T-cell (primary cell): ENCODE results near the gene PLK1. TPM values are rescaled to one million over a fixed set of nuclear protein-coding genes. Genes with fewer than 3 reads are reported as not detected.
"Not testable (repeated sequence)": the region's sequence is repeated elsewhere in the genome, so short reads cannot be mapped to it uniquely, and the experiment has no call there.

Source experiments
- ATAC-seq, 4 experiments: fragments of 200-7000 bp in 3 of 4; fragments of 150-1000 bp in 1 of 4; cut with Tn5 transposase; replicated peaks in 1 of 4; 1 replicate in 3 of 4; 2 replicates in 1 of 4; pipeline ENCODE4 v1.10.0; 2021; ENCODE audit warnings: moderate library complexity in 3 of 4, mild to moderate bottlenecking in 2 of 4, moderate number of reproducible peaks in 1 of 4
- CTCF ChIA-PET, 2 donors: fragments of 300-600 bp; sonication (Branson Sonifier 250); formaldehyde crosslinking; loops; one replicate each; lab custom pipeline; 2022; ENCODE audit warnings: antibody characterized with exemption in 2 of 2; lab: Charles Lee
- POLR2A ChIA-PET, 2 donors: fragments of 300-600 bp; sonication (Branson Sonifier 250); formaldehyde crosslinking; loops; one replicate each; lab custom pipeline; 2022; ENCODE audit warnings: antibody characterized with exemption in 2 of 2; lab: Charles Lee
- DNase-seq, 35 experiments: peaks; one replicate each; pipeline versions ENCODE4 v3.0.0 to v3.0.0-alpha.2; 2013 to 2023
- H3K27ac ChIP-seq: one replicate; pipeline ENCODE4 v1.5.1; 2013; ENCODE audit warnings: low read length
- H3K27me3 ChIP-seq, 2 experiments: replicated peaks in 1 of 2; 1 replicate in 1 of 2; 2 replicates in 1 of 2; pipeline versions ENCODE4 v1.6.1 to v1.7.0; 2013; ENCODE audit warnings: low read length in 1 of 2, mixed read lengths in 1 of 2; ENCODE audit not compliant: control insufficient read depth in 2 of 2, insufficient read depth in 2 of 2; ENCODE audit errors: extremely low read depth in 1 of 2
- H3K36me3 ChIP-seq, 2 donors: 1 replicate in 1 of 2; 2 replicates in 1 of 2; pipeline versions ENCODE4 v1.6.1 to v1.7.0; 2013; ENCODE audit warnings: low read length in 1 of 2; ENCODE audit not compliant: control insufficient read depth in 2 of 2, insufficient read depth in 1 of 2; ENCODE audit errors: extremely low read depth in 1 of 2
- H3K4me1 ChIP-seq, 2 experiments: 1 replicate in 1 of 2; 2 replicates in 1 of 2; pipeline versions ENCODE4 v1.6.1 to v1.7.0; 2013; ENCODE audit warnings: low read length in 2 of 2, mixed read lengths in 1 of 2; ENCODE audit not compliant: insufficient read depth in 2 of 2, control insufficient read depth in 1 of 2; ENCODE audit errors: extremely low read depth in 1 of 2
- H3K4me3 ChIP-seq, 2 donors: 1 replicate in 1 of 2; 2 replicates in 1 of 2; pipeline versions ENCODE4 v1.5.1 to v1.7.0; 2013; ENCODE audit warnings: mild to moderate bottlenecking in 2 of 2, low read length in 1 of 2, moderate library complexity in 1 of 2; ENCODE audit not compliant: control insufficient read depth in 1 of 2; ENCODE audit errors: extremely low read depth in 1 of 2
- H3K9me3 ChIP-seq: 2 replicates; pipeline ENCODE4 v1.7.0; 2013
- H3K27ac Mint-ChIP-seq, 2 donors: one replicate each; pipeline ENCODE4 v1.8.0; 2020 to 2021; ENCODE audit warnings: mild to moderate bottlenecking in 2 of 2, mixed read lengths in 2 of 2
- H3K27me3 Mint-ChIP-seq, 2 donors: one replicate each; pipeline ENCODE4 v1.8.0; 2021 to 2022; ENCODE audit warnings: mixed read lengths in 2 of 2
- H3K36me3 Mint-ChIP-seq: one replicate; pipeline ENCODE4 v1.8.0; 2021; ENCODE audit warnings: mixed read lengths
- H3K4me1 Mint-ChIP-seq, 3 donors: one replicate each; pipeline ENCODE4 v1.8.0; 2020 to 2022; ENCODE audit warnings: mixed read lengths in 3 of 3, mild to moderate bottlenecking in 1 of 3
- H3K4me3 Mint-ChIP-seq, 3 donors: one replicate each; pipeline ENCODE4 v1.8.0; 2020 to 2022; ENCODE audit warnings: mild to moderate bottlenecking in 3 of 3, mixed read lengths in 3 of 3, moderate library complexity in 3 of 3
- H3K9me3 Mint-ChIP-seq, 3 donors: one replicate each; pipeline ENCODE4 v1.8.0; 2020 to 2022; ENCODE audit warnings: mixed read lengths in 3 of 3
- WGBS: methylation state at CpG from one replicate; pipeline ENCODE4 v1.1.5; 2013; ENCODE audit warnings: missing lambda C conversion rate; ENCODE audit not compliant: insufficient coverage; 5-methylcytosine and 5-hydroxymethylcytosine counted together
- total RNA-seq, 35 experiments: library from RNA in 6 of 35; stranded (reverse) in 6 of 35; fragments of 120-200 nt in 1 of 35; gene quantifications; one replicate each; pipeline versions ENCODE4 v1.2.1 to v1.2.4 and lab custom pipeline; 2013 to 2026

The PLK1 gene
- total RNA-seq, 5 donors from 2014 or later (not counting 1 experiment from before 2014, with no cell fraction given), result 1.5 to 4.6 (median 3.7) TPM

DNA sequence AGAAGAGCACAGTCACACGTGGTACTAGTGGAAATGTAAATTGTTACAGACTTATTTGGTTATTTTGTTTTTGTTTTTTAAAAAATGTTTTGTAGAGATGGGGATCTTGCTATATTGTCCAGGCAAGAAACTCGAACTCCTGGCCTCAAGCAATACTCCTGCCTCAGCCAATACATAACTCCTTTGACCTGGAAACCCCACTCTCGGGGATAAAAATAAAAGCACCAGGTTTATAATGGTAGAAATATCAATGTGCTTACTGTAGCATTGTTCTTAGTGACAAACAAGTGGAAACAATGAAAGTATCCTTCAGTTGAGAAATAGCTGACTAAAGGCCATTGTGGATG, 46.1 kb downstream of the PLK1 start:
- Mint-ChIP-seq H3K27me3 (peaks cover 19 to 24% of the 10 kb centered on the region in 2 donors), H3K9me3 (peaks cover 0 to 10% (median 10%) of the 10 kb centered on the region in 3 donors), H3K36me3 (peaks cover 4% of the 10 kb centered on the region), H3K4me1 (peaks cover 3 to 6% (median 3%) of the 10 kb centered on the region in 3 donors), H3K27ac (no peak overlapping the region), H3K4me3 (no peak overlapping the region)
- Histone ChIP-seq H3K27me3 (peaks cover 0 to 6% of the 10 kb centered on the region in 2 experiments), H3K9me3 (no peaks in the 10 kb centered on the region), H3K4me1 (peaks cover 0 to 4% of the 10 kb centered on the region in 2 experiments), H3K4me3 (no peak overlapping the region), H3K27ac (no peak overlapping the region), H3K36me3 (no peaks in the 10 kb centered on the region)
- ATAC-seq (no peak), DNase-seq (no peak)
- ChIA-PET CTCF (no interaction called here), POLR2A (no interaction called here)
- WGBS, result no CpG with 5 or more reads among the region's 3 CpGs

DNA sequence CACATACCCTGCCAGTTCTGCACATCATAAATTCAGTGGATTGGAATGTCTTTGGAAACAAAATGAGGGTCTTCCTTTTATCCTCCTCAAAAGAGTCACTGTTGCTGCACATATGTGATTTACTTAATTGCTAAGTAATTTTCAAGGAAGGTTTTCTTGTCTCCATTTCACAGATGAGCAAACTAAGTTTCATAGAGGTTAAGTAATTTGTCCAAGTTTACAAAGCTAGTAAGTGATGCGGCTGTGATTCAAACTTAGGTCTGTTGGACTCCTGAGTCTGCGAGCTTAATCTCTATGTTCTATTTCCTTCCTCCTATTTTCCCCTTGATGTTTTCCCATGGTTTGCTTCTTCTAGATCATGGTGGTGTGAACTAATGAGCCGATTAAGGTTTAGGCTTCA, 48.0 kb downstream of the PLK1 start:
- H3K4me1 Mint-ChIP-seq, result peaks cover 3 to 6% (median 3%) of the 10 kb centered on the region in 3 donors
- peaks cover 0 to 6% of the 10 kb centered on the region in 2 experiments for H3K27me3 ChIP-seq
- ATAC-seq (no peak), DNase-seq (no peak)
- no peaks in the 10 kb centered on the region for H3K36me3 ChIP-seq
- ChIA-PET CTCF (no interaction called here), POLR2A (no interaction called here)
- H3K27ac Mint-ChIP-seq, result no peak overlapping the region
- no peak overlapping the region for H3K4me3 Mint-ChIP-seq
- H3K4me3 ChIP-seq, result no peak overlapping the region
- H3K9me3 Mint-ChIP-seq, result peaks cover 0 to 10% (median 8%) of the 10 kb centered on the region in 3 donors
- peaks cover 18 to 24% of the 10 kb centered on the region in 2 donors for H3K27me3 Mint-ChIP-seq
- H3K27ac ChIP-seq, result no peak overlapping the region
- H3K36me3 Mint-ChIP-seq, result peaks cover 4% of the 10 kb centered on the region
- WGBS, result no CpG with 5 or more reads among the region's 3 CpGs
- peaks cover 0 to 4% of the 10 kb centered on the region in 2 experiments for H3K4me1 ChIP-seq
- H3K9me3 ChIP-seq, result no peaks in the 10 kb centered on the region

DNA sequence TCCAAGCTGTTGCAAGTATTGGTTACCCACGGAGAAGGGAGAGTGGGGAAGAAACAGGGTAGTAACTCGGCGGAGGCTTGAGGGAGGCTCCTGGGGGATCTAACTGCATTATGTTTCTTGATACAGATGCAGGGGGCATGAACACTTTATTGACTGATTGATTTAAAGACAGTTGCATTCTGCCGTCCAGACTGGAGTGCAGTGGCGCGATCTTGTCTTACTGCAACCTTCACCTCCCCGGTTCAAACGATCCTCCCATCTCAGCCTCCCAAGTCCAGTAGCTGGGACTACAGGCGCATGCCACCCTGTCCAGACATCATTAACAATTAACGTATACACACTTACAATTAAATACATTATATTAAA, 49.4 kb downstream of the PLK1 start:
- Mint-ChIP-seq H3K4me1 (peaks cover 3 to 6% (median 3%) of the 10 kb centered on the region in 3 donors), H3K27ac (no peak overlapping the region), H3K27me3 (peaks cover 14 to 25% of the 10 kb centered on the region in 2 donors), H3K9me3 (peaks cover 0 to 3% (median 2%) of the 10 kb centered on the region in 3 donors), H3K36me3 (peaks cover 1% of the 10 kb centered on the region), H3K4me3 (no peak overlapping the region)
- H3K36me3 ChIP-seq, result no peaks in the 10 kb centered on the region
- no peaks in the 10 kb centered on the region for H3K9me3 ChIP-seq
- ChIA-PET POLR2A (no interaction called here), CTCF (no interaction called here)
- DNase-seq (no peak), ATAC-seq (no peak)
- H3K27me3 ChIP-seq, result peaks cover 0 to 6% of the 10 kb centered on the region in 2 experiments
- 66% methylated on average over 8 of the region's 10 CpGs for WGBS
- H3K4me1 ChIP-seq, result peaks cover 0 to 4% of the 10 kb centered on the region in 2 experiments
- H3K27ac ChIP-seq, result no peak overlapping the region
- no peak overlapping the region for H3K4me3 ChIP-seq

DNA sequence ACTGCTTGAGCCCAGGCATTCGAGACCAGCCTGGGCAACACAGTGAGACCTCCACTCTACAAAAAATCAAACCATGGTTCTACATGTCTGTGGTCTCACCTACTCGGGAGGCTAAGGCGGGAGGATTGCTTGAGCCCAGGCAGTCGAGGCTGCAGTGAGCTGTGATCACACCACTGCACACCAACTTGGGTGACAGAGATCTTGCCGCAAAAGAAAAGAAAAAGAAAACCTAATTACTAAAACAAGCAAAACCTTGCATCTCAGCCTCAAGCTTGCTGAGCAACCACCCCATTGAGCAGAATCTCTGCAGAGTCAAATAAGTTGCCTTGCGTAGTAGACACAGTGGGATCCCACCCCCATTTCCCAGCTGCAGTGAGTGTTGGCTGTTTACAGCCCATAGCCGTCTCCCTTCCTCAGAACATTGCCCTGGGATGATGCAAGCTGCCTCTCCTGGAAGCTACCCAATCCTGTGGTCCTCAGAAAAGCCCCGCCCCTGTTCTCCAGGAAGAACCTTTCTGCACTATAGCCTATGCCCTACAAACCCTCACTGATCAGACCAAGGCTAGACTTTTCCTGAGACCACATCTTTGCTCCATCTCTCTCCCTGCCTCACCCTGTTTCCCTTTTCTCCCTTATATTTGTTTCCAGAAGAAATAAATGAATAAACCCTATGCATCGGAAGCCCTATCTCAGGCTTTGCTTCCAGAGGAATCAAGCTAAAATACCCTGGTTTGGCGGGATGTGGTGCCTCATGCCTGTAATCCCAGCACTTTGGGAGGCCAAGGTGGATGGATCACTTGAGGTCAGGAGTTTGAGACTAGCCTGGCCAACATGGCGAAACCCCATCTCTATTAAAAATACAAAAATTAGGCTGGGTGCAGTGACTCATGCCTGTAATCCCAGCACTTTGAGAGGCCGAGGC, 51.1 kb downstream of the PLK1 start:
- no peaks in the 10 kb centered on the region for H3K36me3 ChIP-seq
- 78% methylated on average over 6 of the region's 12 CpGs for WGBS
- H3K4me1 ChIP-seq, result peaks cover 0 to 4% of the 10 kb centered on the region in 2 experiments
- H3K9me3 ChIP-seq, result no peaks in the 10 kb centered on the region
- Mint-ChIP-seq H3K4me3 (no peak overlapping the region), H3K4me1 (peaks cover 3 to 7% (median 3%) of the 10 kb centered on the region in 3 donors), H3K27ac (no peak overlapping the region), H3K9me3 (no peaks in the 10 kb centered on the region), H3K27me3 (peaks cover 12 to 18% of the 10 kb centered on the region in 2 donors), H3K36me3 (no peaks in the 10 kb centered on the region)
- CTCF ChIA-PET, result no interaction called here
- H3K4me3 ChIP-seq, result no peak overlapping the region
- POLR2A ChIA-PET, result no interaction called here
- ATAC-seq (no peak), DNase-seq (no peak)
- H3K27me3 ChIP-seq, result peaks cover 0 to 6% of the 10 kb centered on the region in 2 experiments
- no peak overlapping the region for H3K27ac ChIP-seq

DNA sequence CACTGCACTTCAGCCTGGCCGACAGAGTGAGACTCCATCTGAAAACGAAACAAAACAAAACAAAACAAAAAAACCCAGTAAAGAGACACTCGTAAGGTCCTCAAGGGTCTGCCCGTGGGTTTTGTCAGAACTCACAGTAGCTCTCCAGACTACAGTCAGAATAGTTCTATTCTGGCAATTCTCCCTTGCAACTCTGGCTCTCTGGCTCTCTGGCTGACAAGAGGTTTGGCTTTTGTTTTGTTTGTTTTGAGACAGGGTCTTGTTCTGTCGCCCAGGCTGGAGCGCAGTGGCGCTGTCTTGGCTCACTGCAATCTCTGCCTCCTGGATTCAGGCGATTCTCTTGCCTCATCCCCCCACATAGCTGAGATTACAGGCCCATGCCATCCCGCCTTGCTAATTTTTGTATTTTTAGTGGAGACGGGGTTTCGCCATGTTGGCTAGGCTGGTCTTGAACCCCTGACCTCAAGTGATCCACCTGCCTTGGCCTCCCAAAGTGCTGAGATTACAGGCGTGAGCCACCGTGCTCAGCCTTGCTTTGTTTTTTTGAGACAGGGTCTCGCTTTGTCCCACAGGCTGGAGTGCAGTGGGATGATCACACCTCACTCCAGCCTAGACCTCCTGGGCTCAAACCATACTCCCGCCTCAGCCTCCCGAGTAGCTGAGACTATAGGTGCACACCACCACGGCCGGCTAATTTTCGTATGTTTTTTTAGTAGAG, 55.6 kb downstream of the PLK1 start:
- ChIA-PET POLR2A (interaction anchor here in 1 of 2 donors (0.6 kb wide), 1 partner anchor 329 kb away, joined by 3 read pairs; no protein-coding TSS in a partner anchor), CTCF (no interaction called here)
- ATAC-seq (no peak), DNase-seq (no peak)
- Histone ChIP-seq H3K36me3 (no peaks in the 10 kb centered on the region), H3K4me1 (no peaks in the 10 kb centered on the region), H3K27me3 (peaks cover 0 to 3% of the 10 kb centered on the region in 2 experiments), H3K9me3 (no peaks in the 10 kb centered on the region), H3K27ac (no peak overlapping the region), H3K4me3 (no peak overlapping the region)
- Mint-ChIP-seq H3K4me1 (peaks cover 2 to 6% (median 4%) of the 10 kb centered on the region in 3 donors), H3K4me3 (no peak overlapping the region), H3K9me3 (no peaks in the 10 kb centered on the region), H3K27ac (no peak overlapping the region), H3K36me3 (no peaks in the 10 kb centered on the region), H3K27me3 (peaks cover 5 to 24% of the 10 kb centered on the region in 2 donors)
- WGBS, result 81% methylated on average over 12 of the region's 19 CpGs

DNA sequence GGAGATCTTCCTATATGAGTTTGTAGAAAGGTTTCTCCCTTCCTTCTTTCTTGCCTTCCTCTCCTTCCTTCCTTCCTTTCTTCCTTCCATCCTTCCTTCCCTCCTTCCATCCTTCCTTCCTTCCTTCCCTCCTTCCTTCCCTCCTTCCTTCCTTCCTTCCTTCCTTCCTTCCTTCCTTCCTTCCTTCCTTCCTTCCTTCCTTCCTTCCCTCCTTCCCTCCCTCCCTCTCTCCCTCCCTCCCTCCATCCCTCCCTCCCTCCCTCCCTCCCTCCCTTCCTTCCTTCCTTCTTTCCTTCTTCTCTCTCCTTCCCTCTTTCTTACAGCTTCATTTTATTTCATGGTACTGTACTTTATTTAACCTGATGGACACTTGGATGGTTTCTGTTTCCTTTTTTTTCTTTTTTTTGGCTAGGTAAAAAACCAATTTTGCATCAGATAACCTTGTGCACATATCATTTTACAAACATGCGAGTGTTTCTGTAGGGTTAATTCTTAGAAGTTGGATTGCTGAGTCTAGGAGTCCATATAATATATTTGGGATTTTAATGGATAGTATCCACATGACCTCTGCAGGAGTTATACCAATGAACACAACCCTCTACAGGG, 58.8 kb downstream of the PLK1 start:
- CTCF ChIA-PET, H3K27ac ChIP-seq, ATAC-seq, H3K36me3 ChIP-seq, H3K4me1 Mint-ChIP-seq, H3K4me3 Mint-ChIP-seq, H3K4me1 ChIP-seq, H3K9me3 ChIP-seq, H3K4me3 ChIP-seq, H3K9me3 Mint-ChIP-seq, H3K27ac Mint-ChIP-seq, DNase-seq, H3K36me3 Mint-ChIP-seq: not testable (repeated sequence)
- no CpG with 5 or more reads among the region's 1 CpG for WGBS
- peaks cover 0 to 12% of the 10 kb centered on the region in 2 experiments for H3K27me3 ChIP-seq
- POLR2A ChIA-PET, result interaction anchor here in 1 of 2 donors (0.6 kb wide), 1 partner anchor 410 kb away, joined by 3 read pairs; no protein-coding TSS in a partner anchor
- H3K27me3 Mint-ChIP-seq, result peaks cover 7 to 22% of the 10 kb centered on the region in 2 donors
